Endothelial cell of umbilical vein (primary cell): ENCODE results near the gene PPFIBP2. TPM values are rescaled to one million over a fixed set of nuclear protein-coding genes. Genes with fewer than 3 reads are reported as not detected.

ENCODE experiments used
- BruUV-seq: library from RNA; stranded (reverse); fragments of 400-500 nt; replicated peaks from 2 replicates; lab custom pipeline; 2021; lab: Mats Ljungman, UMichigan
- CTCF ChIA-PET: fragments of 300-600, 350-600 bp; sonication (Branson Sonifier 250); formaldehyde crosslinking; loops from one replicate; lab custom pipeline; 2021; ENCODE audit warnings: antibody characterized with exemption, inconsistent platforms; lab: Charles Lee
- POLR2A ChIA-PET: fragments of 300-600, 350-600 bp; sonication (Branson Sonifier 250); formaldehyde crosslinking; loops from one replicate; lab custom pipeline; 2021; ENCODE audit warnings: antibody characterized with exemption, inconsistent platforms; lab: Charles Lee
- DNase-seq: peaks from one replicate; pipeline ENCODE4 v3.0.0-alpha.2; 2011; ENCODE audit warnings: low read depth, low spot score
- FAIRE-seq: peaks from 2 replicates; lab custom pipeline; 2011; peaks lifted over from hg19 to GRCh38; lab: Jason Lieb, UNC
- H2AFZ ChIP-seq: 2 replicates; pipeline ENCODE4 v1.6.0; 2012; ENCODE audit warnings: low read depth, low read length, control low read depth, inconsistent platforms
- H3K27ac ChIP-seq: 2 replicates; pipeline ENCODE4 v1.5.1; 2011; ENCODE audit warnings: low read depth, mild to moderate bottlenecking, control low read depth, low read length, moderate library complexity; ENCODE audit not compliant: insufficient read depth
- H3K27me3 ChIP-seq, 2 experiments: 2 replicates each; pipeline versions ENCODE4 v1.6.0 to v1.6.1; 2011; ENCODE audit warnings: low read length in 2 of 2, mixed read lengths in 1 of 2; ENCODE audit not compliant: control insufficient read depth in 2 of 2, insufficient read depth in 2 of 2
- H3K36me3 ChIP-seq, 2 experiments: 2 replicates in 1 of 2; 3 replicates in 1 of 2; pipeline ENCODE4 v1.5.1; 2011; ENCODE audit warnings: low read length in 2 of 2, mild to moderate bottlenecking in 1 of 2, moderate library complexity in 1 of 2; ENCODE audit not compliant: control insufficient read depth in 2 of 2, insufficient read depth in 2 of 2; ENCODE audit errors: extremely low read depth in 1 of 2
- H3K4me1 ChIP-seq: 3 replicates; pipeline ENCODE4 v1.5.1; 2011; ENCODE audit warnings: mild to moderate bottlenecking, low read length; ENCODE audit not compliant: control insufficient read depth, insufficient read depth; ENCODE audit errors: extremely low read depth
- H3K4me2 ChIP-seq: 2 replicates; pipeline ENCODE4 v1.6.1; 2011; ENCODE audit warnings: low read length, control low read depth, mixed read lengths; ENCODE audit not compliant: insufficient read depth
- H3K4me3 ChIP-seq, 3 experiments: fragments of 200-600 bp in 1 of 3; sonication (generic), shearing (Covaris generic) in 1 of 3; replicated peaks in 1 of 3; 2 replicates each; pipeline ENCODE4 v1.5.1; 2011 to 2016; ENCODE audit warnings: control low read depth in 3 of 3, low read length in 3 of 3, mild to moderate bottlenecking in 2 of 3, inconsistent platforms in 1 of 3, low read depth in 1 of 3, moderate library complexity in 1 of 3; ENCODE audit not compliant: insufficient read depth in 1 of 3
- H3K79me2 ChIP-seq: 2 replicates; pipeline ENCODE4 v1.6.0; 2012; ENCODE audit warnings: low read length, inconsistent platforms; ENCODE audit not compliant: control insufficient read depth, insufficient read depth
- H3K9ac ChIP-seq: replicated peaks from 2 replicates; pipeline ENCODE3; 2011; ENCODE audit warnings: low read length, control low read depth; ENCODE audit not compliant: insufficient read depth; ENCODE audit errors: extremely low read depth
- H3K9me1 ChIP-seq: replicated peaks from 3 replicates; pipeline ENCODE4 v1.6.0; 2011; ENCODE audit warnings: mild to moderate bottlenecking, low read length; ENCODE audit not compliant: control insufficient read depth, insufficient read depth; ENCODE audit errors: extremely low read depth
- H3K9me3 ChIP-seq: replicated peaks from 2 replicates; pipeline ENCODE4 v1.5.1; 2012; ENCODE audit warnings: low read length, inconsistent platforms; ENCODE audit not compliant: control insufficient read depth, insufficient read depth
- H4K20me1 ChIP-seq: replicated peaks from 2 replicates; pipeline ENCODE3; 2011; ENCODE audit warnings: mild to moderate bottlenecking, low read length; ENCODE audit not compliant: control insufficient read depth, insufficient read depth; ENCODE audit errors: extremely low read depth
- EZH2 ChIP-seq: IDR thresholded peaks from 2 replicates; pipeline ENCODE4 v1.6.1; 2012; ENCODE audit warnings: borderline replicate concordance, low read depth, mild to moderate bottlenecking, moderate library complexity, low read length, inconsistent platforms; ENCODE audit not compliant: severe bottlenecking
- FOS ChIP-seq: IDR thresholded peaks from 2 replicates; pipeline ENCODE4 v1.6.1; 2011; ENCODE audit warnings: mild to moderate bottlenecking, low read length, moderate library complexity, borderline replicate concordance; ENCODE audit not compliant: insufficient read depth
- GATA2 ChIP-seq: IDR thresholded peaks from 2 replicates; pipeline ENCODE4 v1.7.0; 2011; ENCODE audit warnings: low read depth, mild to moderate bottlenecking, moderate library complexity, mixed read lengths, low read length; ENCODE audit not compliant: insufficient read length, insufficient read depth
- JUN ChIP-seq: IDR thresholded peaks from 2 replicates; pipeline ENCODE4 v1.6.1; 2011; ENCODE audit warnings: borderline replicate concordance, low read depth; ENCODE audit not compliant: insufficient read length, insufficient read depth
- MYC ChIP-seq: IDR thresholded peaks from one replicate; pipeline ENCODE4 v1.6.1; 2011; ENCODE audit warnings: mild to moderate bottlenecking, low read depth, low read length
- POLR2A ChIP-seq: IDR thresholded peaks from 2 replicates; pipeline ENCODE4 v1.6.1; 2012; ENCODE audit warnings: low read depth, mild to moderate bottlenecking, control low read depth, low read length
- POLR2AphosphoS5 ChIP-seq: IDR thresholded peaks from 2 replicates; pipeline ENCODE4 v1.6.1; 2012; ENCODE audit warnings: low read depth, mild to moderate bottlenecking, control low read depth, low read length, moderate library complexity; ENCODE audit not compliant: insufficient read depth
- dilution Hi-C: fragments of 300-500 bp; cut with MboI; formaldehyde crosslinking; loops from one replicate; pipeline ENCODE4 v1.15.0; 2019; ENCODE audit warnings: low sequenced_read_pairs; ENCODE audit not compliant: extremely low pct_ligation_motif_present
- intact Hi-C: fragments of 100-400 bp; cut with micrococcal nuclease; formaldehyde crosslinking; loops from one replicate; pipeline ENCODE4 v1.10.0; 2022
- polyA plus RNA-seq, 4 experiments: library from polyadenylated mRNA; depleted of rRNA in 3 of 4; stranded (reverse) in 3 of 4; unstranded in 1 of 4; fragments of >200 nt; gene quantifications; 2 replicates each; pipeline versions ENCODE4 v1.2.1 to v1.2.3, GENCODE V29; 2011 to 2012; ENCODE audit warnings: missing spikeins in 1 of 4
- total RNA-seq: library from RNA; stranded (reverse); gene quantifications from 2 replicates; pipeline ENCODE4 v1.2.3, GENCODE V29; 2021
- TF ChIP-seq, protein P1 (sequence below), 2 donors: IDR thresholded peaks; 1 replicate in 1 of 2; 2 replicates in 1 of 2; pipeline ENCODE4 v1.5.1; 2011; ENCODE audit warnings: low read length in 2 of 2, mild to moderate bottlenecking in 2 of 2, moderate library complexity in 2 of 2, control low read depth in 1 of 2, inconsistent platforms in 1 of 2, low read depth in 1 of 2; ENCODE audit not compliant: insufficient read depth in 1 of 2; ENCODE audit errors: extremely low read depth in 1 of 2
- TF ChIP-seq, protein P2 (sequence below): IDR thresholded peaks from 2 replicates; pipeline ENCODE4 v1.6.1; 2011; ENCODE audit not compliant: insufficient read depth, insufficient read length

PPFIBP2 gene
- total and polyA plus RNA-seq, 2 donors (not counting 3 experiments of a cell fraction or from before 2014, with no cell fraction given) = 1.3 to 4.0 TPM

DNA sequence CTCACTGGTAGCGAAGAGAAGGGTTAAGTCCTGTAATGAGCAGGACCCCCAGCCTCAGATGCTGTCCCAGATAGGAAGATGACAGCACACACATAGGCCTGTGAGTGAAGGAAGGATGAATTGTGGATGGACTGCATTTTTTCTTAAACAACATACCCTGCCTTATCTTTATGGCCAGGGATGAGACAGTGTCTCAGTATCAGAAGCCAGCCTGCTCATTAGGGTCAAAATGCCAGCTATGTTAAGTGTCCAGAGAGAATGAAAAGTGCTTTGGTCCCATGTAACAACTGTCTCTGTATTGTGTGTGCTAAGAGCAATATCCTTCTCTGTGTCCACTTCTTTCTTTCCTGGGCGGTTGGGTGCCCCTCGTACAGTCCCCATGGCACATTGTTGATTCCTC, 30.2 kb downstream of the PPFIBP2 start:
- peaks cover 0 to 5% of the 10 kb centered on the region in 2 experiments for H3K27me3 ChIP-seq
- POLR2A ChIA-PET = interaction anchor here (0.7 kb wide), 1 partner anchor 92 kb away, joined by 4 read pairs; no protein-coding TSS in a partner anchor
- no peak overlapping the region for H2AFZ ChIP-seq
- dilution Hi-C loops = no loop called here
- H3K27ac ChIP-seq = no peak overlapping the region
- DNase-seq (no peak), FAIRE-seq (no peak)
- no TSS peak for BruUV-seq
- no peak overlapping the region for H3K9ac ChIP-seq
- no peak for TF ChIP-seq EZH2
- TF ChIP-seq POLR2A = no peak
- TF ChIP-seq MYC = no peak
- TF ChIP-seq, protein P1, sequence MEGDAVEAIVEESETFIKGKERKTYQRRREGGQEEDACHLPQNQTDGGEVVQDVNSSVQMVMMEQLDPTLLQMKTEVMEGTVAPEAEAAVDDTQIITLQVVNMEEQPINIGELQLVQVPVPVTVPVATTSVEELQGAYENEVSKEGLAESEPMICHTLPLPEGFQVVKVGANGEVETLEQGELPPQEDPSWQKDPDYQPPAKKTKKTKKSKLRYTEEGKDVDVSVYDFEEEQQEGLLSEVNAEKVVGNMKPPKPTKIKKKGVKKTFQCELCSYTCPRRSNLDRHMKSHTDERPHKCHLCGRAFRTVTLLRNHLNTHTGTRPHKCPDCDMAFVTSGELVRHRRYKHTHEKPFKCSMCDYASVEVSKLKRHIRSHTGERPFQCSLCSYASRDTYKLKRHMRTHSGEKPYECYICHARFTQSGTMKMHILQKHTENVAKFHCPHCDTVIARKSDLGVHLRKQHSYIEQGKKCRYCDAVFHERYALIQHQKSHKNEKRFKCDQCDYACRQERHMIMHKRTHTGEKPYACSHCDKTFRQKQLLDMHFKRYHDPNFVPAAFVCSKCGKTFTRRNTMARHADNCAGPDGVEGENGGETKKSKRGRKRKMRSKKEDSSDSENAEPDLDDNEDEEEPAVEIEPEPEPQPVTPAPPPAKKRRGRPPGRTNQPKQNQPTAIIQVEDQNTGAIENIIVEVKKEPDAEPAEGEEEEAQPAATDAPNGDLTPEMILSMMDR (IDR thresholded peaks at IDR 0.05; ENCODE audit: extremely low read depth in 1 of 2, insufficient read depth in 1 of 2, low read depth in 1 of 2, low read length in 2 of 2) = no peak
- no peak for TF ChIP-seq FOS
- no peak for TF ChIP-seq JUN
- TF ChIP-seq POLR2AphosphoS5 = no peak
- TF ChIP-seq, protein P2, sequence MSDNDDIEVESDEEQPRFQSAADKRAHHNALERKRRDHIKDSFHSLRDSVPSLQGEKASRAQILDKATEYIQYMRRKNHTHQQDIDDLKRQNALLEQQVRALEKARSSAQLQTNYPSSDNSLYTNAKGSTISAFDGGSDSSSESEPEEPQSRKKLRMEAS = no peak
- no peak for TF ChIP-seq GATA2
- no peaks in the 10 kb centered on the region for H3K9me3 ChIP-seq
- H3K4me2 ChIP-seq = no peak overlapping the region
- H3K4me3 ChIP-seq = no peak overlapping the region
- no peaks in the 10 kb centered on the region for H3K36me3 ChIP-seq
- H3K9me1 ChIP-seq = no peaks in the 10 kb centered on the region
- H3K79me2 ChIP-seq = no peaks in the 10 kb centered on the region
- no peaks in the 10 kb centered on the region for H4K20me1 ChIP-seq
- H3K4me1 ChIP-seq = no peaks in the 10 kb centered on the region
- CTCF ChIA-PET = interaction anchor here (1.5 kb wide), 2 partner anchors 14 to 113 kb away, joined by 4 to 5 read pairs; no protein-coding TSS in a partner anchor
- intact Hi-C loops = no loop called here
